HepG2 (cell line): ENCODE data around the gene OSCP1. TPM values are rescaled to one million over a fixed set of nuclear protein-coding genes. Genes with fewer than 3 reads are reported as not detected.
A peak's percentile ranks its signal among the peaks of the same experiment; 100 is the strongest.

Source experiments
- DR1 ChIP-seq: sonication (generic); formaldehyde crosslinking; IDR thresholded peaks from 2 replicates; pipeline ENCODE4 v1.8.0; 2021; ENCODE audit warnings: mild to moderate bottlenecking, missing genetic modification reagents, inconsistent platforms
- ESRRA ChIP-seq: sonication (generic); formaldehyde crosslinking; IDR thresholded peaks from 2 replicates; pipeline ENCODE4 v1.5.1; 2020; ENCODE audit warnings: mild to moderate bottlenecking, low read depth, missing genetic modification reagents
- KDM4B ChIP-seq: sonication (generic); formaldehyde crosslinking; IDR thresholded peaks from 2 replicates; pipeline ENCODE4 v1.4.0; 2020; ENCODE audit warnings: missing genetic modification reagents
- KLF15 ChIP-seq: sonication (generic); formaldehyde crosslinking; IDR thresholded peaks from 2 replicates; pipeline ENCODE4 v1.8.1; 2023; ENCODE audit warnings: borderline replicate concordance, mild to moderate bottlenecking, inconsistent platforms, missing genetic modification reagents, mixed read lengths
- SATB2 ChIP-seq: sonication (generic); formaldehyde crosslinking; IDR thresholded peaks from 2 replicates; pipeline ENCODE4 v1.5.0; 2020; ENCODE audit warnings: missing genetic modification reagents
- ZNF749 ChIP-seq: sonication (generic); formaldehyde crosslinking; IDR thresholded peaks from 2 replicates; pipeline ENCODE4 v1.8.0; 2022; ENCODE audit warnings: mild to moderate bottlenecking, missing genetic modification reagents, moderate library complexity, borderline replicate concordance
- ZNF768 ChIP-seq: sonication (generic); formaldehyde crosslinking; IDR thresholded peaks from 2 replicates; pipeline ENCODE4 v1.4.0; 2020; ENCODE audit warnings: missing genetic modification reagents
- polyA plus RNA-seq, 8 experiments: library from polyadenylated mRNA; depleted of rRNA in 3 of 8; stranded (reverse) in 7 of 8; unstranded in 1 of 8; fragments of >200 nt; fragmentation: Illumina TruSeq in 4 of 8; extraction: Trizol in 4 of 8; gene quantifications; 2 replicates each; pipeline versions ENCODE4 v1.2.1 to v1.2.3, GENCODE V29; 2011 to 2016; ENCODE audit warnings: low read depth in 4 of 8, missing spikeins in 1 of 8, mixed read lengths in 1 of 8; ENCODE audit not compliant: insufficient read depth in 1 of 8
- total RNA-seq, 5 experiments: library from RNA; depleted of rRNA; stranded (reverse); fragments of >200 nt; fragmentation: Illumina TruSeq; extraction: Trizol; gene quantifications; 2 replicates each; pipeline ENCODE4 v1.2.3, GENCODE V29; 2016; ENCODE audit warnings: low read depth in 1 of 5
- TF ChIP-seq, protein P1 (sequence below): sonication (generic); formaldehyde crosslinking; IDR thresholded peaks from 2 replicates; pipeline ENCODE4 v1.9.0; 2021; ENCODE audit warnings: missing genetic modification reagents, borderline replicate concordance
- TF ChIP-seq, protein P2 (sequence below): sonication (generic); formaldehyde crosslinking; IDR thresholded peaks from 2 replicates; pipeline ENCODE4 v1.5.1; 2020; ENCODE audit warnings: missing genetic modification reagents, mild to moderate bottlenecking, borderline replicate concordance
- TF ChIP-seq, protein P3 (sequence below): sonication (generic); formaldehyde crosslinking; IDR thresholded peaks from 2 replicates; pipeline ENCODE4 v1.4.0; 2020; ENCODE audit warnings: mild to moderate bottlenecking, missing genetic modification reagents, borderline replicate concordance
- TF ChIP-seq, protein P4 (sequence below): sonication (generic); formaldehyde crosslinking; IDR thresholded peaks from 2 replicates; pipeline ENCODE4 v1.4.0; 2020; ENCODE audit warnings: missing genetic modification reagents, borderline replicate concordance
- TF ChIP-seq, protein P5 (sequence below): sonication (generic); formaldehyde crosslinking; IDR thresholded peaks from 2 replicates; pipeline ENCODE4 v1.4.0; 2020; ENCODE audit warnings: missing genetic modification reagents, borderline replicate concordance
- TF ChIP-seq, protein P6 (sequence below): sonication (generic); formaldehyde crosslinking; IDR thresholded peaks from 2 replicates; pipeline ENCODE4 v1.4.0; 2020; ENCODE audit warnings: missing genetic modification reagents
- TF ChIP-seq, protein P7 (sequence below): sonication (generic); formaldehyde crosslinking; IDR thresholded peaks from 2 replicates; pipeline ENCODE4 v1.8.1; 2023; ENCODE audit warnings: missing genetic modification reagents, mild to moderate bottlenecking, borderline replicate concordance

Gene OSCP1
- total and polyA plus RNA-seq, 2 of the 13 experiments (the other 11 are each of a cell fraction or from before 2014, with no cell fraction given), result 0.60 to 0.84 TPM

DNA sequence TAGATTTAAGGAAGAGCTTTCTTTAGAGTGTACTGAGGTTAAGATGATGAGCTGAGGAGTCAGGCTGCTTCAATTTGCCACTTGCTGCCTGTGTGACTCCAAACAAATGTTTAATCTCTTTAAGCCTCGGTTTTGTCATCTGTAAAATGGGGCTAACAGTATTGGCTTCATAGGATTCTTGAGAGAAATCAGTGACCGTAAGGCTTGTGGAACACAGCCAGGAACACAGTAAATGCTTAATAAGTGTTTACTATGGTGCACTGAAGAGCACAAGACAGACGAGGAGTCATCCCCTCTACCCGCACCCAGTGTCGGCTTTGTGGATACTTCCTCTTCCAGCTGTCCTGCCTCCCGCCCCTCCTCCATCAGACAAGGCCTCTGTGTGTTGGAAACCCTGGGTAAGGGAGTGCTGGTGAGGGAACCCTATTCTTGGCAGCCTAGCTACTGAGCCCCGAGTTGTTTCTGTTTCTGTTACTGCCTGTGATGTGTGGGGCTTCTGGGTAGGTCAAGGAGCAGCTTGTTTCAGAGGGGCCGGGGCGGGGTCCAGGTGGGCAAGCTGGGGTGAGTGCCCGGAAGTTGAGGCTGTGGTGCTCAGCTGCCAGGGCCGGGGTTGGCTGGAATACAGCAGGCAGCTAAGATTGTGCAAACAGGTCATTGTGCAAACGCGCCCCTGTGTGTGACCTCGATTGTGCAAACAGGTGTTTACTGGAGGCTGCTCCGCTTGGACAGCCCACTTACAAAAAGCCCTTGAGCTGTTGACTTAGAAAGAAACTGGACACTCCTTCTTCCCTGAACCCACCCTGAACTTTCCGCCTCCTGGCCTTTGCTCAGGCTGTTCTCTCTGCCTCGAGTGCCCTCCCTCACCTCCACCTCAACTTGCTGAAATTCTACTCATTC is 36.4 kb upstream of the OSCP1 start (continued):
- TF ChIP-seq, protein P1, sequence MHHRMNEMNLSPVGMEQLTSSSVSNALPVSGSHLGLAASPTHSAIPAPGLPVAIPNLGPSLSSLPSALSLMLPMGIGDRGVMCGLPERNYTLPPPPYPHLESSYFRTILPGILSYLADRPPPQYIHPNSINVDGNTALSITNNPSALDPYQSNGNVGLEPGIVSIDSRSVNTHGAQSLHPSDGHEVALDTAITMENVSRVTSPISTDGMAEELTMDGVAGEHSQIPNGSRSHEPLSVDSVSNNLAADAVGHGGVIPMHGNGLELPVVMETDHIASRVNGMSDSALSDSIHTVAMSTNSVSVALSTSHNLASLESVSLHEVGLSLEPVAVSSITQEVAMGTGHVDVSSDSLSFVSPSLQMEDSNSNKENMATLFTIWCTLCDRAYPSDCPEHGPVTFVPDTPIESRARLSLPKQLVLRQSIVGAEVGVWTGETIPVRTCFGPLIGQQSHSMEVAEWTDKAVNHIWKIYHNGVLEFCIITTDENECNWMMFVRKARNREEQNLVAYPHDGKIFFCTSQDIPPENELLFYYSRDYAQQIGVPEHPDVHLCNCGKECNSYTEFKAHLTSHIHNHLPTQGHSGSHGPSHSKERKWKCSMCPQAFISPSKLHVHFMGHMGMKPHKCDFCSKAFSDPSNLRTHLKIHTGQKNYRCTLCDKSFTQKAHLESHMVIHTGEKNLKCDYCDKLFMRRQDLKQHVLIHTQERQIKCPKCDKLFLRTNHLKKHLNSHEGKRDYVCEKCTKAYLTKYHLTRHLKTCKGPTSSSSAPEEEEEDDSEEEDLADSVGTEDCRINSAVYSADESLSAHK (CRISPR knock-in tag), result no peak
- TF ChIP-seq, protein P2, sequence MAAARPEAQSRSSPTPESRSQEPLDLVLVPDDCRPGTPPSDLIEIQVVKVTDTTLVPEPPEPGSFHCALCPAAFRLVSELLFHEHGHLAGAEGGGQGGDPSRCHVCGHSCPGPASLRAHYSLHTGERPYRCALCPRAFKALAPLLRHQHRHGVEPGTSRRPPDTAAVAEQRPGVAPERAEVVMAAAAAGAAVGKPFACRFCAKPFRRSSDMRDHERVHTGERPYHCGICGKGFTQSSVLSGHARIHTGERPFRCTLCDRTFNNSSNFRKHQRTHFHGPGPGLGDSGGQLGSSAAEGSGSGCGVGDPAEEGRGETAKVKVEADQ, result no peak
- TF ChIP-seq, protein P3, sequence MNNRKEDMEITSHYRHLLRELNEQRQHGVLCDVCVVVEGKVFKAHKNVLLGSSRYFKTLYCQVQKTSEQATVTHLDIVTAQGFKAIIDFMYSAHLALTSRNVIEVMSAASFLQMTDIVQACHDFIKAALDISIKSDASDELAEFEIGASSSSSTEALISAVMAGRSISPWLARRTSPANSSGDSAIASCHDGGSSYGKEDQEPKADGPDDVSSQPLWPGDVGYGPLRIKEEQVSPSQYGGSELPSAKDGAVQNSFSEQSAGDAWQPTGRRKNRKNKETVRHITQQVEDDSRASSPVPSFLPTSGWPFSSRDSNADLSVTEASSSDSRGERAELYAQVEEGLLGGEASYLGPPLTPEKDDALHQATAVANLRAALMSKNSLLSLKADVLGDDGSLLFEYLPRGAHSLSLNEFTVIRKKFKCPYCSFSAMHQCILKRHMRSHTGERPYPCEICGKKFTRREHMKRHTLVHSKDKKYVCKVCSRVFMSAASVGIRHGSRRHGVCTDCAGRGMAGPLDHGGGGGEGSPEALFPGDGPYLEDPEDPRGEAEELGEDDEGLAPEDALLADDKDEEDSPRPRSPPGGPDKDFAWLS (CRISPR knock-in tag), result 0 out of 2 replicates have a peak, but pooled peaks have one; percentile 31
- TF ChIP-seq ZNF768 (CRISPR knock-in tag) (no peak; the same call in 1 of the 2 replicates), ESRRA (peak; percentile 85), SATB2 (CRISPR knock-in tag) (0 out of 2 replicates have a peak, but pooled peaks have one; percentile 78), ZNF749 (CRISPR knock-in tag) (no peak; the same call in 1 of the 2 replicates), KDM4B (CRISPR knock-in tag) (peak; percentile 98), KLF15 (CRISPR knock-in tag) (peak; percentile 94; the same call in 1 of the 2 replicates), DR1 (CRISPR knock-in tag) (peak; percentile 74; the same call in 1 of the 2 replicates)
- TF ChIP-seq, protein P4, sequence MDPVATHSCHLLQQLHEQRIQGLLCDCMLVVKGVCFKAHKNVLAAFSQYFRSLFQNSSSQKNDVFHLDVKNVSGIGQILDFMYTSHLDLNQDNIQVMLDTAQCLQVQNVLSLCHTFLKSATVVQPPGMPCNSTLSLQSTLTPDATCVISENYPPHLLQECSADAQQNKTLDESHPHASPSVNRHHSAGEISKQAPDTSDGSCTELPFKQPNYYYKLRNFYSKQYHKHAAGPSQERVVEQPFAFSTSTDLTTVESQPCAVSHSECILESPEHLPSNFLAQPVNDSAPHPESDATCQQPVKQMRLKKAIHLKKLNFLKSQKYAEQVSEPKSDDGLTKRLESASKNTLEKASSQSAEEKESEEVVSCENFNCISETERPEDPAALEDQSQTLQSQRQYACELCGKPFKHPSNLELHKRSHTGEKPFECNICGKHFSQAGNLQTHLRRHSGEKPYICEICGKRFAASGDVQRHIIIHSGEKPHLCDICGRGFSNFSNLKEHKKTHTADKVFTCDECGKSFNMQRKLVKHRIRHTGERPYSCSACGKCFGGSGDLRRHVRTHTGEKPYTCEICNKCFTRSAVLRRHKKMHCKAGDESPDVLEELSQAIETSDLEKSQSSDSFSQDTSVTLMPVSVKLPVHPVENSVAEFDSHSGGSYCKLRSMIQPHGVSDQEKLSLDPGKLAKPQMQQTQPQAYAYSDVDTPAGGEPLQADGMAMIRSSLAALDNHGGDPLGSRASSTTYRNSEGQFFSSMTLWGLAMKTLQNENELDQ (CRISPR knock-in tag), result no peak
- TF ChIP-seq, protein P5, sequence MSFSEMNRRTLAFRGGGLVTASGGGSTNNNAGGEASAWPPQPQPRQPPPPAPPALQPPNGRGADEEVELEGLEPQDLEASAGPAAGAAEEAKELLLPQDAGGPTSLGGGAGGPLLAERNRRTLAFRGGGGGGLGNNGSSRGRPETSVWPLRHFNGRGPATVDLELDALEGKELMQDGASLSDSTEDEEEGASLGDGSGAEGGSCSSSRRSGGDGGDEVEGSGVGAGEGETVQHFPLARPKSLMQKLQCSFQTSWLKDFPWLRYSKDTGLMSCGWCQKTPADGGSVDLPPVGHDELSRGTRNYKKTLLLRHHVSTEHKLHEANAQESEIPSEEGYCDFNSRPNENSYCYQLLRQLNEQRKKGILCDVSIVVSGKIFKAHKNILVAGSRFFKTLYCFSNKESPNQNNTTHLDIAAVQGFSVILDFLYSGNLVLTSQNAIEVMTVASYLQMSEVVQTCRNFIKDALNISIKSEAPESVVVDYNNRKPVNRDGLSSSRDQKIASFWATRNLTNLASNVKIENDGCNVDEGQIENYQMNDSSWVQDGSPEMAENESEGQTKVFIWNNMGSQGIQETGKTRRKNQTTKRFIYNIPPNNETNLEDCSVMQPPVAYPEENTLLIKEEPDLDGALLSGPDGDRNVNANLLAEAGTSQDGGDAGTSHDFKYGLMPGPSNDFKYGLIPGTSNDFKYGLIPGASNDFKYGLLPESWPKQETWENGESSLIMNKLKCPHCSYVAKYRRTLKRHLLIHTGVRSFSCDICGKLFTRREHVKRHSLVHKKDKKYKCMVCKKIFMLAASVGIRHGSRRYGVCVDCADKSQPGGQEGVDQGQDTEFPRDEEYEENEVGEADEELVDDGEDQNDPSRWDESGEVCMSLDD, result peak; percentile 98; the same call in 1 of the 2 replicates
- TF ChIP-seq, protein P6, sequence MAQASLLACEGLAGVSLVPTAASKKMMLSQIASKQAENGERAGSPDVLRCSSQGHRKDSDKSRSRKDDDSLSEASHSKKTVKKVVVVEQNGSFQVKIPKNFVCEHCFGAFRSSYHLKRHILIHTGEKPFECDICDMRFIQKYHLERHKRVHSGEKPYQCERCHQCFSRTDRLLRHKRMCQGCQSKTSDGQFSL (CRISPR knock-in tag), result 0 out of 2 replicates have a peak, but pooled peaks have one; percentile 62
- TF ChIP-seq, protein P7, sequence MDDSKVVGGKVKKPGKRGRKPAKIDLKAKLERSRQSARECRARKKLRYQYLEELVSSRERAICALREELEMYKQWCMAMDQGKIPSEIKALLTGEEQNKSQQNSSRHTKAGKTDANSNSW (CRISPR knock-in tag), result no peak
